H1 (cell line): ENCODE measurements around the gene TGFA.

Experiments used
- CTCF ChIP-seq, 3 experiments: IDR thresholded peaks; 1 replicate in 2 of 3; 2 replicates in 1 of 3; pipeline versions ENCODE4 v1.5.1 to v1.6.1; 2011; ENCODE audit warnings: low read length in 3 of 3, mild to moderate bottlenecking in 3 of 3, inconsistent platforms in 2 of 3, low read depth in 1 of 3, moderate library complexity in 1 of 3; ENCODE audit not compliant: insufficient read depth in 1 of 3; ENCODE audit errors: control extremely low read depth in 1 of 3
- EZH2 ChIP-seq: fragments of 200-600 bp; sonication (generic); IDR thresholded peaks from 2 replicates; pipeline ENCODE4 v1.7.1; 2012; ENCODE audit warnings: low read depth, mild to moderate bottlenecking, moderate library complexity, low read length, inconsistent platforms; ENCODE audit not compliant: severe bottlenecking
- POLR2AphosphoS5 ChIP-seq: IDR thresholded peaks from 2 replicates; pipeline ENCODE4 v1.6.1; 2011; ENCODE audit warnings: low read depth, low read length
- RAD21 ChIP-seq, 2 experiments: IDR thresholded peaks in 1 of 2; conservative IDR thresholded peaks in 1 of 2; 2 replicates each; pipeline ENCODE4 v1.6.1; 2011; ENCODE audit warnings: low read depth in 2 of 2, low read length in 2 of 2, improper control_type of control experiment in 1 of 2, inconsistent platforms in 1 of 2, mild to moderate bottlenecking in 1 of 2, moderate library complexity in 1 of 2
- RBBP5 ChIP-seq: IDR thresholded peaks from 2 replicates; pipeline ENCODE4 v1.7.1; 2012; ENCODE audit warnings: low read depth, mild to moderate bottlenecking, inconsistent platforms, low read length, moderate library complexity, borderline replicate concordance
- TEAD4 ChIP-seq: IDR thresholded peaks from 2 replicates; pipeline ENCODE4 v1.6.1; 2012; ENCODE audit warnings: low read depth, low read length, inconsistent platforms, mixed read lengths
- YY1 ChIP-seq: IDR thresholded peaks from 2 replicates; pipeline ENCODE4 v1.6.1; 2011; ENCODE audit warnings: low read depth, mild to moderate bottlenecking, low read length

DNA sequence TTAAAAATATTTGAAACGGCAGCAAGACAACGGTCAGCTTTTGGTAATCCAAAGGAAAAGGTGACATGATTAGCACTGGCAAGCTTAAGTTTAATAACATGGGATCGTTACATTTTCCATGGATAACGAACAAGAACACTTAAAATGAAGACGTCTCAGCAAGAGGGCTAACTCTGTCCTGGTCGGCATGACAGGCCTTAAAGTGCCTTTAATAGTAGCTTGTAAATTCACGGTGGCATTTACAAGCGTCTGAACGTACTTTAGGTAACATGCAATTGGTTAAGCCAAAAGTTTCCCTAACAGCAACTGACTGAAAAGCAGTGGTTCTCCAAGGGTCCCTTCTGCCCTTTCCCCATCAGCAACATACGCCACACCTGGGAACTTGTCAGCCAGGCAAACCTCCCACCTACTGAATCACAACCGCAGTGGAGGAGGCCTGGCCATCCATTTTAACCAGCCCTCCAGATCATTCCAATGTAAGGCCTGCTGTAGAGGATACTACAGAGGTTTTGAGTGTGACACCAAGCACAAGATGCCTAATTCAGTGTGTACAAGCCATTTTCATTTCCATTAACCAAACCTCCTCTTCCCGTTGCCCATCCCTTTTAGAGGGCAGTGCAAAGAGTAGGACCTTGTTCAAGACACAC is 4.4 kb downstream of the TGFA start:
- TF ChIP-seq POLR2AphosphoS5 (no peak), CTCF (IDR thresholded peaks at IDR 0.05; ENCODE audit: control extremely low read depth in 1 of 3, insufficient read depth in 1 of 3, low read depth in 1 of 3, low read length in 3 of 3) (no peak), RAD21 (IDR thresholded peaks at IDR 0.05 in 1 of 2, conservative IDR thresholded peaks at IDR 0.05 in 1 of 2; ENCODE audit: low read depth in 2 of 2, low read length in 2 of 2) (no peak), TEAD4 (no peak), RBBP5 (no peak), EZH2 (no peak), YY1 (no peak)
